ENCODE measurements around the gene ZNF467.

ZNF467 gene

GRCh38 chr7:149733131-149733923 is 40.1 kb downstream of the ZNF467 start:
- POLR2A ChIA-PET: no interaction called here
- H3K4me3 ChIP-seq (ENCODE audit: control insufficient read depth in 1 of 7, extremely low read depth in 1 of 7, insufficient read depth in 4 of 7, low read depth in 2 of 7, low read length in 6 of 7): no peak overlapping the region
- CTCF ChIA-PET: interaction anchor here (1.2 to 2.2 kb wide), 3 partner anchors 9 to 22 kb away, joined by 4 to 6 read pairs (median 6); no protein-coding TSS in a partner anchor
- H3K27me3 ChIP-seq (replicated peaks in 2 of 5; ENCODE audit: control insufficient read depth in 4 of 5, insufficient read depth in 5 of 5, low read length in 4 of 5): no peaks in the 10 kb centered on the region
- peaks cover 0 to 51% (median 33%) of the 10 kb centered on the region in 4 experiments for H3K36me3 ChIP-seq (ENCODE audit: control insufficient read depth in 4 of 4, insufficient read depth in 4 of 4, low read length in 3 of 4)
- H3K4me1 ChIP-seq (ENCODE audit: control extremely low read depth in 1 of 4, control insufficient read depth in 4 of 4, insufficient read depth in 4 of 4, low read length in 3 of 4): peaks cover 0 to 4% (median 3%) of the 10 kb centered on the region in 4 experiments
- H3K27ac ChIP-seq (ENCODE audit: insufficient read depth in 1 of 2, low read depth in 1 of 2, low read length in 2 of 2, poor library complexity in 1 of 2, severe bottlenecking in 2 of 2): no peak overlapping the region
- 94% methylated on average over 27 of the region's 30 CpGs for WGBS (ENCODE audit: insufficient coverage)
- no peak for DNase-seq
- no peaks in the 10 kb centered on the region for H3K9me3 ChIP-seq (ENCODE audit: control extremely low read depth in 1 of 5, control insufficient read depth in 4 of 5, insufficient read depth in 2 of 5, low read depth in 1 of 5, low read length in 4 of 5)

GRCh38 chr7:149732611-149733010 is 40.8 kb downstream of the ZNF467 start:
- Histone ChIP-seq H3K36me3 (ENCODE audit: control insufficient read depth in 4 of 4, insufficient read depth in 4 of 4, low read length in 3 of 4) (peaks cover 2 to 58% (median 39%) of the 10 kb centered on the region in 4 experiments), H3K4me1 (ENCODE audit: control extremely low read depth in 1 of 4, control insufficient read depth in 4 of 4, insufficient read depth in 4 of 4, low read length in 3 of 4) (peaks cover 0 to 4% (median 3%) of the 10 kb centered on the region in 4 experiments), H3K9me3 (ENCODE audit: control extremely low read depth in 1 of 5, control insufficient read depth in 4 of 5, insufficient read depth in 2 of 5, low read depth in 1 of 5, low read length in 4 of 5) (no peaks in the 10 kb centered on the region), H3K4me3 (ENCODE audit: control insufficient read depth in 1 of 7, extremely low read depth in 1 of 7, insufficient read depth in 4 of 7, low read depth in 2 of 7, low read length in 6 of 7) (no peak overlapping the region), H3K27ac (ENCODE audit: insufficient read depth in 1 of 2, low read depth in 1 of 2, low read length in 2 of 2, poor library complexity in 1 of 2, severe bottlenecking in 2 of 2) (no peak overlapping the region), H3K27me3 (replicated peaks in 2 of 5; ENCODE audit: control insufficient read depth in 4 of 5, insufficient read depth in 5 of 5, low read length in 4 of 5) (no peaks in the 10 kb centered on the region)
- no peak for DNase-seq
- CTCF ChIA-PET: interaction anchor here (1.2 to 2.2 kb wide), 4 partner anchors 9 to 23 kb away, joined by 3 to 6 read pairs (median 5); no protein-coding TSS in a partner anchor
- POLR2A ChIA-PET: no interaction called here
- 88% methylated on average over 6 of the region's 7 CpGs for WGBS (ENCODE audit: insufficient coverage)

GRCh38 chr7:149732111-149732561 is 41.3 kb downstream of the ZNF467 start:
- WGBS (ENCODE audit: insufficient coverage): 94% methylated on average over 8 of the region's 10 CpGs
- H3K36me3 ChIP-seq (ENCODE audit: control insufficient read depth in 4 of 4, insufficient read depth in 4 of 4, low read length in 3 of 4): peaks cover 4 to 62% (median 42%) of the 10 kb centered on the region in 4 experiments
- CTCF ChIA-PET: interaction anchor here (1.2 to 2.2 kb wide), 4 partner anchors 10 to 23 kb away, joined by 3 to 6 read pairs (median 5); no protein-coding TSS in a partner anchor

GRCh38 chr7:149731207-149731955 is 42.0 kb downstream of the ZNF467 start:
- no peaks in the 10 kb centered on the region for H3K9me3 ChIP-seq (ENCODE audit: control extremely low read depth in 1 of 5, control insufficient read depth in 4 of 5, insufficient read depth in 2 of 5, low read depth in 1 of 5, low read length in 4 of 5)
- WGBS (ENCODE audit: insufficient coverage): 100% methylated on average over 6 of the region's 14 CpGs
- no peak overlapping the region for H3K4me3 ChIP-seq (ENCODE audit: control insufficient read depth in 1 of 7, extremely low read depth in 1 of 7, insufficient read depth in 4 of 7, low read depth in 2 of 7, low read length in 6 of 7)
- H3K27ac ChIP-seq (ENCODE audit: insufficient read depth in 1 of 2, low read depth in 1 of 2, low read length in 2 of 2, poor library complexity in 1 of 2, severe bottlenecking in 2 of 2): no peak overlapping the region
- H3K36me3 ChIP-seq (ENCODE audit: control insufficient read depth in 4 of 4, insufficient read depth in 4 of 4, low read length in 3 of 4): peaks cover 4 to 67% (median 46%) of the 10 kb centered on the region in 4 experiments
- H3K4me1 ChIP-seq (ENCODE audit: control extremely low read depth in 1 of 4, control insufficient read depth in 4 of 4, insufficient read depth in 4 of 4, low read length in 3 of 4): peaks cover 0 to 2% (median 0%) of the 10 kb centered on the region in 4 experiments
- ChIA-PET POLR2A (no interaction called here), CTCF (interaction anchor here (1.2 to 2.2 kb wide), 3 partner anchors 11 to 15 kb away, joined by 3 to 6 read pairs (median 6); no protein-coding TSS in a partner anchor)
- no peaks in the 10 kb centered on the region for H3K27me3 ChIP-seq (replicated peaks in 2 of 5; ENCODE audit: control insufficient read depth in 4 of 5, insufficient read depth in 5 of 5, low read length in 4 of 5)
- no peak for DNase-seq

More at GRCh38 chr7:149732111-149732561, 41.3 kb downstream of the ZNF467 start:
- H3K4me1 ChIP-seq (ENCODE audit: control extremely low read depth in 1 of 4, control insufficient read depth in 4 of 4, insufficient read depth in 4 of 4, low read length in 3 of 4): peaks cover 0 to 4% (median 3%) of the 10 kb centered on the region in 4 experiments
- no peaks in the 10 kb centered on the region for H3K27me3 ChIP-seq (replicated peaks in 2 of 5; ENCODE audit: control insufficient read depth in 4 of 5, insufficient read depth in 5 of 5, low read length in 4 of 5)
- no peak overlapping the region for H3K4me3 ChIP-seq (ENCODE audit: control insufficient read depth in 1 of 7, extremely low read depth in 1 of 7, insufficient read depth in 4 of 7, low read depth in 2 of 7, low read length in 6 of 7)
- DNase-seq: no peak
- H3K9me3 ChIP-seq (ENCODE audit: control extremely low read depth in 1 of 5, control insufficient read depth in 4 of 5, insufficient read depth in 2 of 5, low read depth in 1 of 5, low read length in 4 of 5): no peaks in the 10 kb centered on the region
- no peak overlapping the region for H3K27ac ChIP-seq (ENCODE audit: insufficient read depth in 1 of 2, low read depth in 1 of 2, low read length in 2 of 2, poor library complexity in 1 of 2, severe bottlenecking in 2 of 2)
- POLR2A ChIA-PET: no interaction called here

- H3K9me3 ChIP-seq (ENCODE audit: control extremely low read depth in 1 of 5, control insufficient read depth in 4 of 5, insufficient read depth in 2 of 5, low read depth in 1 of 5, low read length in 4 of 5): no peaks in the 10 kb centered on the region
- H3K4me1 ChIP-seq (ENCODE audit: control extremely low read depth in 1 of 4, control insufficient read depth in 4 of 4, insufficient read depth in 4 of 4, low read length in 3 of 4): peaks cover 0 to 6% (median 5%) of the 10 kb centered on the region in 4 experiments
- WGBS (ENCODE audit: insufficient coverage): 96% methylated on average over 28 of the region's 28 CpGs
- DNase-seq: no peak
- peaks cover 4 to 74% (median 50%) of the 10 kb centered on the region in 4 experiments for H3K36me3 ChIP-seq (ENCODE audit: control insufficient read depth in 4 of 4, insufficient read depth in 4 of 4, low read length in 3 of 4)
- CTCF ChIA-PET: interaction anchor here (1.3 kb wide), 1 partner anchor 11 kb away, joined by 4 read pairs; no protein-coding TSS in a partner anchor
- POLR2A ChIA-PET: no interaction called here
- H3K4me3 ChIP-seq (ENCODE audit: control insufficient read depth in 1 of 7, extremely low read depth in 1 of 7, insufficient read depth in 4 of 7, low read depth in 2 of 7, low read length in 6 of 7): no peak overlapping the region
- H3K27me3 ChIP-seq (replicated peaks in 2 of 5; ENCODE audit: control insufficient read depth in 4 of 5, insufficient read depth in 5 of 5, low read length in 4 of 5): no peaks in the 10 kb centered on the region
- H3K27ac ChIP-seq (ENCODE audit: insufficient read depth in 1 of 2, low read depth in 1 of 2, low read length in 2 of 2, poor library complexity in 1 of 2, severe bottlenecking in 2 of 2): no peak overlapping the region
Observed at GRCh38 chr7:149729983-149730801, 43.2 kb downstream of the ZNF467 start.

GRCh38 chr7:149729586-149729982 is 43.8 kb downstream of the ZNF467 start:
- Histone ChIP-seq H3K9me3 (ENCODE audit: control extremely low read depth in 1 of 5, control insufficient read depth in 4 of 5, insufficient read depth in 2 of 5, low read depth in 1 of 5, low read length in 4 of 5) (no peaks in the 10 kb centered on the region), H3K27ac (ENCODE audit: insufficient read depth in 1 of 2, low read depth in 1 of 2, low read length in 2 of 2, poor library complexity in 1 of 2, severe bottlenecking in 2 of 2) (no peak overlapping the region), H3K36me3 (ENCODE audit: control insufficient read depth in 4 of 4, insufficient read depth in 4 of 4, low read length in 3 of 4) (peaks cover 4 to 76% (median 52%) of the 10 kb centered on the region in 4 experiments), H3K4me3 (ENCODE audit: control insufficient read depth in 1 of 7, extremely low read depth in 1 of 7, insufficient read depth in 4 of 7, low read depth in 2 of 7, low read length in 6 of 7) (no peak overlapping the region), H3K27me3 (replicated peaks in 2 of 5; ENCODE audit: control insufficient read depth in 4 of 5, insufficient read depth in 5 of 5, low read length in 4 of 5) (no peaks in the 10 kb centered on the region), H3K4me1 (ENCODE audit: control extremely low read depth in 1 of 4, control insufficient read depth in 4 of 4, insufficient read depth in 4 of 4, low read length in 3 of 4) (peaks cover 0 to 12% (median 9%) of the 10 kb centered on the region in 4 experiments)
- 72% methylated on average over 4 of the region's 5 CpGs for WGBS (ENCODE audit: insufficient coverage)
- POLR2A ChIA-PET: no interaction called here
- DNase-seq: no peak
- CTCF ChIA-PET: interaction anchor here (1.3 to 1.7 kb wide), 2 partner anchors 11 to 13 kb away, joined by 4 read pairs; no protein-coding TSS in a partner anchor

Measured in common myeloid progenitor, CD34-positive (primary cell).